Measurements from ENCODE around the gene DAP.

The DAP gene

GRCh38 chr5:10760096-10760920, 726 bp downstream of the DAP start:
- no peak for FAIRE-seq

DNA sequence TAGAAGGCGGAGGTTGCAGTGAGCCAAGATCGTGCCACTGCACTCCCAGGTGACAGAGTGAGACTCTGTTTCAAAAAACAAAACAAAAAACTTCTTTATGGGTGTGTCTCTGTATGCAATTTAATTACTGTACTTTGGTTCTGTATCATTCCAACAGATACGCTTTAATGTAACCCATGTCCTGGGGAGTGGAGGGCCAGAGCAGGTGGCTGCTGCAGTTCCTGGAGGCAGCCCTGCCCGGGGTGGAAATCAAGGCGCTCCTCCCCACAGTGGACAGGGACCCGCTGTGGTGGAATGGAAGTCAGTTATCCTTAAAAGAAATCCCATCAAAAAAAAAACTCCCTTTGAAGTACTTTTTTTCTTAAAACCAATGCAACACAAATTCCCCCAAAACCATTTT, 1.9 kb downstream of the DAP start:
- no peak for FAIRE-seq

- no peak for FAIRE-seq
Observed at GRCh38 chr5:10757922-10758555, 3.0 kb downstream of the DAP start.

GRCh38 chr5:10757043-10757442, 4.0 kb downstream of the DAP start:
- no peak for FAIRE-seq

GRCh38 chr5:10756549-10756948, 4.5 kb downstream of the DAP start:
- FAIRE-seq = no peak

DNA sequence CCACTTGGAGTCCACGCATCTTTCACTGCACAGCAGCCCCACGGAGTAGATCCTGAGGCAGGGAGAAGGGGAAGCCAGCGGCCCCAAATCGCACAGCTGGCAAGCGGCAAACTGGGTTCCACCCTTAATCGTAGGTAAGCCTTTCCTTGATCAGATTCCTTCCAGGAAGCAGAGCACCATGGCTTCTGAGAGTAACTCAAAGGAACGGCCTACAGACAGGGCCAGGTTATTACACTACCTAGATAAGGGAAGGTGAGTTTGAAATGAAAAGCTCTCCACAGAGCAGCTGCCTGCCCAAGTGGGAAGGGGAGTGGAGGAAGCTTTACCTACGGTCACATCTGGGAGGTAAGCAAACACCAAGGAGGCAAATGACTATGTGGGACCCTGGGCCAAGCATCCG, 7.9 kb downstream of the DAP start:
- FAIRE-seq = no peak

- FAIRE-seq = no peak
Observed at GRCh38 chr5:10752451-10752850, 8.6 kb downstream of the DAP start.

- no peak for FAIRE-seq
Observed at GRCh38 chr5:10750909-10751308, 10.1 kb downstream of the DAP start.

DNA sequence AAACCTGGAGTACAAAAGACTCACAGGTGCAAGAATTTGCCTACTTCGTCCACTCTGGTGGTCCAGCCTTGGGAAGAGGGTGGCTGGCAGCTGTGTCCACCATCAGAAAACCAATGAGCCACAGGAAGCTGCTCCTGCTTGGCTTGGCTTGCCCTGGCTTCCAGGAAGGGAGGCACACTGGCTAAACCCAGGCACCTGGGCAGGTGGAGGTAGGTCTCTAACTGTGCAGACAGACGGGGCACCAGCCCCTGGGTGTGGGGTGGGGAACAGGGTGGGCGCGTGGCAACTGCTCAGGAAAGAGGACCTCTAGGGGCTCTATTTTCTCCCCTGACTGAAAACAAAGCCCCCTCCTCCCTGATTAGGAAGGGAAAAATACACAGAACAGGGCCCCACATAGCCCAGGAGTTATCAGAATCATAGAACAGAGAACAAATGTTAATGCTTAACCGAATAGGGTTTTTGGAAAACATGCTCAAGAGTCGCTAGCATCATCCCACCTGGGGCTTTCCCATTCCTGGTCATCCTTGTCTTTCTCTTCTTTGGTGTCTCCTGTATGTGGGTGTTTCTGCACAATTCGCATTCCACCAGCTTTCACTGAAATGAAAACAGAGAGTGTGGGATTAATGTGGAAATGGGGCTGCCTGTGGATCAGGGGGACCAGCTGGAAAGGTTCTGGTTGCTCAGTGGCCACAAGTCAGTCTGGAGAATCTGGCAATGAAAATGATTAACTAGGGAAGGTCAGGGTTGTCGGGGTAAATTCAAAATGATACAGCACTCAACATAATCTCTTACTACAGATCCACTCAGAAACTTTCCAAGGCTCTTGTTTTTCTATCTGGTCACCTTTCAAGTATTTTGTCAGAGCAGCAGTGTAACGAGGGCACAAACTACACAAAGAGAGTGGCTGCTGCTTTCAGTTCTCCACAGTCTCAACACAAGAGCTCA, 13.1 kb downstream of the DAP start:
- no peak for FAIRE-seq

- FAIRE-seq = no peak
Observed at GRCh38 chr5:10746711-10747110, 14.3 kb downstream of the DAP start.

DNA sequence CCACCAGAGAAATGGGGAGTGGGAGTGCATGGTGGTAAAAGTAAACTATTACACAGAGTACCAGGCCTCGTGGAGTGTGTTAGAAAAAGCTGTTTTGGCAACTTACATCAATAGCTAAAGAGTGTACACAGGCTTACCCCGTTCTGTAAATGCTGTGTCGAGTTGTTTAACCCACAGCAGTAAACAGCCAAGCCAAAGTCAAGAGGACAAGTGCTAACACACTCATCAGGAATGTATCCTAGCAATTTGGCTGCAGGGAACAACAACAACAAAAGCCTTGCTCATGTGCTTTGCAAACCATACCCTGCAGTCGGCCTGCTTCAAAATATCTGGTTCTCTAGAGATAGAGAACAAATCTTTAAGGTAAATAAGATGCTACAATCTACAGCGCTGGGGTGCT, 15.9 kb downstream of the DAP start:
- FAIRE-seq = no peak

DNA sequence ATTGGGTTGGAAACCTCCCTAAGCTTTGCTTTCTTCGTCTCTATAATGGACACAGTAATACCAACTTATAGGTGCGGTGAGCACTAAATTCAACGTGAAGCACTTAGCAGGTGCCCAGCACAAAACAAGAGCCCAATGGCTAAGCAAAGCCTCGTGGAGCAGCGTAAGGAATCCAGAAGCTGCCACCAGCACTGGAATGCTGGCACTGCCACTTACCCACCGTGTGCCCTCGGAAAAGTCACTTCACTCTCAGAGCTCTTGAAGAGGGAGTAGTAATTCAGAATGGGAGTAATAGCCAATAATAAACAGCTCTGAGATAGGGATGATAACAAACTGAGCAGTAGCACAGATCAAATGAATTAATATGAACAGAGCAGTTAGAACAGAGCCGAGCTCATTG, 16.4 kb downstream of the DAP start:
- no peak for FAIRE-seq

DNA sequence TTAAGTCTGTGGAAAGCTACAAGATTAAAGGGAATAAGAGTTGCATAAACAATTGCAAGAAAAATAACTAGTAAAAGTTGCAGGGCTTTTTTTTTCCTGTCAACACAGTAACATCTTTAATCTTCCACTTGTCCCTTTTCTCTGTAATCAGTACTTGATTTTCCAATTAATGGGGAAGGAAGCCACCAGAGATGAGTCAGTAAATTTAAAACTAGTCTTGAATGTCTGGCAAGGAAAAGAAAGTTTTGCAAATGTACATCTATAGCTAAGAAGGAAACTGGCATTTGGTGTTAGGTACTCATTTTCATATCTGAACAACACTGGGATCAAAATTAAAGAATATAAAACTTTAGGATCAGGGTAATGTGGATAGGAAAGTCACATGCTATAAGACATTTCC, 17.1 kb downstream of the DAP start:
- FAIRE-seq = no peak

DNA sequence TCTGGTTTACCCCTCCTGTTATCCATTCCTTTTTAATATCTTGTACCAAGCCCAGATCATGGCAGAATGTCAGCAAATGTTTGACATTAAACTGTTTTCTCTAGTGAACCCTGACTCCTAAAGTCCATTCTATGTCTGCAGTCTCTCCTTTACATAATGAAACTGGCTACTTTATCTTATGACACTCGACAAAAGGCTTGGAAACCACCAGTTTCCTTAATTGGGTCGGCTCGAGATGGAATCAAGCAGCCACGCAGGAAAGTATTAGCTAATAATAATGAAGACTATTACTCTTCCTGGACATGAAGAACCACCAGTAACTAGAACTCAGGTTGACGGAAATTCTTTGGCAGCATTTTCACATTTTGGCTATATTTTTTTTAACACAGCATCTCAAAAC, 17.5 kb downstream of the DAP start:
- no peak for FAIRE-seq

DNA sequence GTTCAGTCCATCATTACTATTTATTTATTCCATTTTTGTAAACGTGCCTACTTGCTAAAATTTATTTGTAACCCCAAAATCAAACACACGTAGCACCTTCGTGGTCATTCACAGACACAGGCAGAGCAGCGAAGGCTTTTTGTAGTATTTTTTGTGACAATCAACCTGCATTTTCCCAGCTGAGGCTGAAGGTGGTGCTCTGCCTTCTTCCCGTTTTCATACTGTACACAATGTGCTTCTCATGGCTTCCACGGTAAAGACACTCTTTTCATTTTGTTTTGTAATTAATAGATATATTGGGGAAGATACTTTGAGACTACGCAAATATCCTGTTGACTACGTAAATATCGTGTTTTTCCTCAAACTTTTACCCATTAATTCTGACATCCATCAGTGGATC, 19.4 kb downstream of the DAP start:
- no peak for FAIRE-seq

- no peak for FAIRE-seq
Observed at GRCh38 chr5:10740384-10740783, 20.6 kb downstream of the DAP start.

GRCh38 chr5:10737880-10738279, 23.2 kb downstream of the DAP start:
- no peak for FAIRE-seq

DNA sequence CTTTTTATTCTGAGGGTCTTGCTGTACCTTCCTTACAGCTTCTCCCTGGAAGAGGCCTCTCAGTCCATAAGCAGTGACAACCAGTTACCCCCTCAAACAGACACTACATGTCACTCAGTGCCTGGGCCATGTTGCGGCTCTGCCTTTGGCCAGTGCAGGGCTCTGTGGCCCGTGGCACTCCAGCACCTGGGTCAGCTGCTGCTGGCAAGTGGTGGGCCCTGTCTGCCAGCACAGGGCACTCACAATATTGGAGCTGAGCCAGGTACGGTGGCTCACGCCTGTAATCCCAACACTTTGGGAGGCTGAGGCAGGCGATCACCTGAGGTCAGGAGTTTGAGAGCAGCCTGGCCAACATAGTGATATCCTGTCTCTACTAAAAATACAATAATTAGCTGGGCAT, 24.2 kb downstream of the DAP start:
- FAIRE-seq = no peak

- no peak for FAIRE-seq
Observed at GRCh38 chr5:10736354-10736753, 24.7 kb downstream of the DAP start.

GRCh38 chr5:10735569-10736276, 25.3 kb downstream of the DAP start:
- no peak for FAIRE-seq

DNA sequence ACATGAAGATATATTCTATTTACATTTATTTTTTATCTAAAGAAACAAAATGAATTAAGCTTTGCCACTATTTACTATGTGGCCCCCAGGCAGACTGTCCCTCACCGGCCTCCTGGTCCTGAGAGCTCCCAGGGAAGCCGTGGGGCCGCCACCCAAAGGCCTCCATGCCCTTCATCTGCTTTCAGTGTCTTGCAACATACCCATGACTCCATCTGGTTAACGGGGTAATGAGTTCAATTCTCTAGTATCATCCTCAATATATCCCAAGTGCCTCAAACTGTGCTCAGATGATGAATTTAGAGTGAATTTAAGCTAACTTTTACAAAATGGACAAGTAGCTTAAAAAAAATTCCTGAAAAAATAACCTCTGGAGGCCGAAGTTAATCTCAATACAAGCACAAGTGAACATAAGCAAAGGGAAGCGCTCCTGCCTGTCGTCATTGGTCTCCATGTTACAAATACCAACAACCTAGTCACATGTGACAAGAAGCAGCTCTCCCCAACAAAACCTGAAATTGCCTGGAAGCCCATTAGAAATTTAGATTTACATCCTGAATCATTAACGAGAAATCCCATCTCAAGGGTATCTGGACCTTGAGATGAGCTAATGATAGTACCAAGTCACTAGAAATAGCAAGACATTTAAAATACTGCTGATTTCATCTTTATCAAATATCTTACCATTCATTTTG, 26.1 kb downstream of the DAP start:
- FAIRE-seq = no peak

DNA sequence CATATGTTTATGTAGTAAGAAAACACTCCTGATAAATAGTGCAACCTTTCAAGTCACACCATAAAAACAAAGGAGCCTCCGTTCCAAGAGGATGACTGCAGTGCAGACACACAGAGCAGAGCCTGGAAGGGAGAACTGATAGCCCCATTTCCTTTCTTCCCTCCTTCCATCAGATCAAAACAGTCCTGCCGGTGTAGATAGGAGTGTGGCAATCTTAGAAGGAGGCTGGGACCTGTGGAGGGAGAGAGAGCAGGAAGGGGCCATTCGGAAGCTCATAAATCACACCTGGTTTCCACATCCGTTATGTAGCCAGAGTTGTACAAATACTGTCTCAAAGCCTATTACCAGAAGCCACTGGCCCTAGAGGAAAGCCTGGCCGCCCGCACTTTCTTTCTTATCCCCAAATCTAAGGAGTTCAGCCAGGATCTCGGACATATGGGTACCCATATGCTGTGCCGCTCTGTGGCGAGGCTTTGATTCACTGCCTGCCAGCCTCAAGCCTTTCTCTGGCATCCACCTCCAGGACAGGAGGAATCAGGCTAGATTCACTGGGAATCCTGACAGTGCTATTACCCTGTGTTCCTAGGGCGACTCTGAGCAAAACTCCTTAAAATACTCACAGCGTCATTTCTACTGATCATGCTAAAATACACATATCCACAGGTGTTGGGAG, 26.9 kb downstream of the DAP start:
- FAIRE-seq = no peak

Measured in endometrium (tissue), 2 donors.